ENCODE data around the gene POFUT2. TPM values are rescaled to one million over a fixed set of nuclear protein-coding genes. Genes with fewer than 3 reads are reported as not detected.
"Not testable (repeated sequence)": the region's sequence is repeated elsewhere in the genome, so short reads cannot be mapped to it uniquely, and the experiment has no call there.

Gene POFUT2
- total RNA-seq, 4 donors from 2014 or later = 29.9 to 79.3 (median 33.3) TPM

- H3K4me1 ChIP-seq = peaks cover 12 to 49% (median 28%) of the 10 kb centered on the region in 4 donors
- intact Hi-C loops (cut with DNase I; ENCODE audit: low total_unique reads) (no loop called here), in situ Hi-C loops (cut with MboI; ENCODE audit: low pct_ligation_motif_present in 1 of 4, low pct_unique_long_range_greater_than_20kb in 1 of 4, low sequenced_read_pairs in 3 of 4) (no loop called here)
These were observed 31.1 kb upstream of the POFUT2 start for GRCh38 chr21:45318556-45319404.

GRCh38 chr21:45318146-45318555 lies 30.5 kb upstream of the POFUT2 start:
- no peak for TF ChIP-seq POLR2AphosphoS5 (IDR thresholded peaks at IDR 0.05)
- TF ChIP-seq, protein P1, sequence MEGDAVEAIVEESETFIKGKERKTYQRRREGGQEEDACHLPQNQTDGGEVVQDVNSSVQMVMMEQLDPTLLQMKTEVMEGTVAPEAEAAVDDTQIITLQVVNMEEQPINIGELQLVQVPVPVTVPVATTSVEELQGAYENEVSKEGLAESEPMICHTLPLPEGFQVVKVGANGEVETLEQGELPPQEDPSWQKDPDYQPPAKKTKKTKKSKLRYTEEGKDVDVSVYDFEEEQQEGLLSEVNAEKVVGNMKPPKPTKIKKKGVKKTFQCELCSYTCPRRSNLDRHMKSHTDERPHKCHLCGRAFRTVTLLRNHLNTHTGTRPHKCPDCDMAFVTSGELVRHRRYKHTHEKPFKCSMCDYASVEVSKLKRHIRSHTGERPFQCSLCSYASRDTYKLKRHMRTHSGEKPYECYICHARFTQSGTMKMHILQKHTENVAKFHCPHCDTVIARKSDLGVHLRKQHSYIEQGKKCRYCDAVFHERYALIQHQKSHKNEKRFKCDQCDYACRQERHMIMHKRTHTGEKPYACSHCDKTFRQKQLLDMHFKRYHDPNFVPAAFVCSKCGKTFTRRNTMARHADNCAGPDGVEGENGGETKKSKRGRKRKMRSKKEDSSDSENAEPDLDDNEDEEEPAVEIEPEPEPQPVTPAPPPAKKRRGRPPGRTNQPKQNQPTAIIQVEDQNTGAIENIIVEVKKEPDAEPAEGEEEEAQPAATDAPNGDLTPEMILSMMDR (IDR thresholded peaks at IDR 0.05) = no peak
- in situ Hi-C loops (cut with MboI; ENCODE audit: low pct_ligation_motif_present in 1 of 4, low pct_unique_long_range_greater_than_20kb in 1 of 4, low sequenced_read_pairs in 3 of 4) = no loop called here
- 80% methylated on average over 7 of the region's 7 CpGs; no CpG with 5 or more reads in 1 of the 2 donors for WGBS, 2 donors (ENCODE audit: low coverage in 1 of 2)
- Histone ChIP-seq H3K36me3 (no peaks in the 10 kb centered on the region), H3K27ac (peak overlapping the region; percentile 53 to 79 (median 72)), H3K4me1 (peaks cover 12 to 45% (median 26%) of the 10 kb centered on the region in 4 donors), H3K9me3 (no peaks in the 10 kb centered on the region), H3K4me3 (no peak overlapping the region), H3K27me3 (no peaks in the 10 kb centered on the region)
- intact Hi-C loops (cut with DNase I; ENCODE audit: low total_unique reads) = no loop called here
- DNase-seq = no peak

More at GRCh38 chr21:45318556-45319404, 31.1 kb upstream of the POFUT2 start:
- Histone ChIP-seq H3K9me3 (no peaks in the 10 kb centered on the region), H3K36me3 (no peaks in the 10 kb centered on the region), H3K27me3 (no peaks in the 10 kb centered on the region), H3K27ac (peak overlapping the region; percentile 53 to 79 (median 72)), H3K4me3 (no peak overlapping the region)
- peak; percentile 50 for DNase-seq
- TF ChIP-seq POLR2AphosphoS5 (IDR thresholded peaks at IDR 0.05) = peak in 1 of 3 donors; percentile 37
- TF ChIP-seq EP300 (IDR thresholded peaks at IDR 0.05; ENCODE audit: low read depth) = no peak
- TF ChIP-seq, protein P1 (IDR thresholded peaks at IDR 0.05) = no peak
- TF ChIP-seq POLR2A (IDR thresholded peaks at IDR 0.05) = no peak
- 45 to 69% methylated on average over 4 to 24 of the region's 24 CpGs for WGBS, 2 donors (ENCODE audit: low coverage in 1 of 2)

DNA sequence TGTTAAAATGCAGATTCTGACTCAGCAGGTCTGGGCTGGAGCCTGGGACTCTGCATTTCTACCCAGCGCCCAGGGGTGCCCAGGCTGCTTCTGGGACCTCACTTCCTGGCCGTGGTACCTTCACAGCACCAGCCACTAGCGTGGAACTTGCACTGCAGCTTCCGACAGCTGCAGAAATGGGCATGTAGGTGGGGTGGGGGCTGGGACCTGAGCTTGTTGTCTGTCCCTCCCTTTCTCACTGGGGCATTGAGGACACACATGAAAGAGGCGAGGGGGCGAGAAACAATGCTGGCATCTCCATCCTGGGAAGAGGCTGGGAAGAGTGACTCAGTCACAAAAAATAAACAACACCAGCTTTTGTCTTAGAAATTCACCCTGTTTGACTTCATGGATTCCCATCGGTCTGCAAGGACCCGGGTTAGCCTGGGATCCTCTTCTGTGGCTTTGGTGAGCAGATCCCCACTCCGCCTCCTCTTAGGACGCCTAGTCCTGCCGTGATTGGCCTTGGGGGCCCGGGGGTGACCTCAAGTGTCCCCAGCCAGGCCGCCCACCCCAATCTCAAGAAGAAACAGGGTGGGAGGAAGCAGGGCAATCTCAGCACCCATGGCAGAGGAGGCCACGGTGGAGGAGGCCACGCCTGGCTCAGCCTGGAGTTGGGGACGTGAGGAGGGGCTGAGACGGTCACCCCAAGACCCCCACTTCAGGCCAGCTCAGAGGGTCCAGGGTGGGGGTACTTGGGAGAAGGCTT lies 29.9 kb upstream of the POFUT2 start:
- Histone ChIP-seq H3K36me3 (no peaks in the 10 kb centered on the region), H3K27me3 (no peaks in the 10 kb centered on the region), H3K4me3 (no peak overlapping the region), H3K9me3 (no peaks in the 10 kb centered on the region), H3K4me1 (peaks cover 12 to 39% (median 25%) of the 10 kb centered on the region in 4 donors), H3K27ac (peak overlapping the region; percentile 53 to 79 (median 72))
- DNase-seq = no peak
- in situ Hi-C loops (cut with MboI; ENCODE audit: low pct_ligation_motif_present in 1 of 4, low pct_unique_long_range_greater_than_20kb in 1 of 4, low sequenced_read_pairs in 3 of 4) = no loop called here
- peak in 1 of 3 donors; percentile 48 for TF ChIP-seq POLR2AphosphoS5 (IDR thresholded peaks at IDR 0.05)
- TF ChIP-seq EP300 (IDR thresholded peaks at IDR 0.05; ENCODE audit: low read depth) = no peak
- no peak for TF ChIP-seq POLR2A (IDR thresholded peaks at IDR 0.05)
- TF ChIP-seq, protein P1 (IDR thresholded peaks at IDR 0.05) = no peak
- WGBS, 2 donors (ENCODE audit: low coverage in 1 of 2) = 64% methylated on average over 17 of the region's 17 CpGs; no CpG with 5 or more reads in 1 of the 2 donors
- intact Hi-C loops (cut with DNase I; ENCODE audit: low total_unique reads) = loop anchor here (2.0 kb wide), 1 partner anchor 29 kb away; no protein-coding TSS in a partner anchor

GRCh38 chr21:45316871-45317397 lies 29.2 kb upstream of the POFUT2 start:
- Histone ChIP-seq H3K36me3 (no peaks in the 10 kb centered on the region), H3K9me3 (no peaks in the 10 kb centered on the region), H3K4me1 (peaks cover 12 to 38% (median 25%) of the 10 kb centered on the region in 4 donors), H3K27ac (peak overlapping the region; percentile 12 to 79 (median 72)), H3K4me3 (no peak overlapping the region), H3K27me3 (no peaks in the 10 kb centered on the region)
- in situ Hi-C loops (cut with MboI; ENCODE audit: low pct_ligation_motif_present in 1 of 4, low pct_unique_long_range_greater_than_20kb in 1 of 4, low sequenced_read_pairs in 3 of 4) = no loop called here
- no peak for DNase-seq
- intact Hi-C loops (cut with DNase I; ENCODE audit: low total_unique reads) = loop anchor here (2.0 kb wide), 1 partner anchor 30 kb away; no protein-coding TSS in a partner anchor
- 72 to 89% methylated on average over 3 to 13 of the region's 16 CpGs for WGBS, 2 donors (ENCODE audit: low coverage in 1 of 2)
- TF ChIP-seq, protein P1 (IDR thresholded peaks at IDR 0.05) = no peak
- TF ChIP-seq EP300 (IDR thresholded peaks at IDR 0.05; ENCODE audit: low read depth) = no peak
- no peak for TF ChIP-seq POLR2A (IDR thresholded peaks at IDR 0.05)

DNA sequence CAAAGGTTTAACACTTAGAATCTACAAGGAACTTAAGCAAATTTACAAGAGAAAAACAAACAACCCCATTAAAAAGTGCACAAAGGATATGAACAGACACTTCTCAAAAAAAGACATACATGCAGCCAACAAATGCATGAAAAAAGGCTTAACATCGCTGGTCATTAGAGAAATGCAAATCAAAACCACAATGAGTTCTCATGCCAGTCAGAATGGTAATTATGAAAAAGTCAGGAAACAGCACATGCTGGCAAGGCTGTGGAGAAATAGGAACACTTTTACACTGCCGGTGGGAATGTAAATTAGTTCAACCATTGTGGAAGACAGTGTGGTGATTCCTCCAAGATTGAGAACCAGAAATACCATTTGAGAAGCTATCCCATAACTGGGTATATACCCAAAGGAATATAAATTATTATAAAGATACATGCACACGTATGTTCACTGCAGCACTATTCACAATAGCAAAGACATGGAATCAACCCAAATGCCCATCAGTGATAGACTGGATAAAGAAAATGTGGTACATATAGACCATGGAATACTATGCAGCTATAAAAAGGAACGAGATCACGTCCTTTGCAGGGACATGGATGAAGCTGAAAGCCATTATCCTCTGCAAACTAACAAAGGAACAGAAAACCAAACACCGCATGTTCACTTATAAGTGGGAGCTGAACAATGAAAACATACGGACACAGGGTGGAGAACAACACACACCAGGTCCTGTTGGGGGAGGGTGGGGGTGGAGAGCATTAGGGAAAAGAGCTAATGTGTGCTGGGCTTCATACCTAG lies 28.2 kb upstream of the POFUT2 start:
- H3K27me3 ChIP-seq; H3K27ac ChIP-seq; in situ Hi-C loops (cut with MboI; ENCODE audit: low pct_ligation_motif_present in 1 of 4, low pct_unique_long_range_greater_than_20kb in 1 of 4, low sequenced_read_pairs in 3 of 4); H3K36me3 ChIP-seq; H3K4me3 ChIP-seq; H3K9me3 ChIP-seq; DNase-seq: not testable (repeated sequence)
- WGBS, 2 donors (ENCODE audit: low coverage in 1 of 2) = 48 to 51% methylated on average over 7 of the region's 7 CpGs
- H3K4me1 ChIP-seq = peaks cover 12 to 37% (median 22%) of the 10 kb centered on the region in 4 donors
- intact Hi-C loops (cut with DNase I; ENCODE audit: low total_unique reads) = loop anchor here (2.0 kb wide), 1 partner anchor 31 kb away; no protein-coding TSS in a partner anchor
